ENCODE results near the gene GALE.
"Not testable (repeated sequence)": the region's sequence is repeated elsewhere in the genome, so short reads cannot be mapped to it uniquely, and the experiment has no call there.

The GALE gene

DNA sequence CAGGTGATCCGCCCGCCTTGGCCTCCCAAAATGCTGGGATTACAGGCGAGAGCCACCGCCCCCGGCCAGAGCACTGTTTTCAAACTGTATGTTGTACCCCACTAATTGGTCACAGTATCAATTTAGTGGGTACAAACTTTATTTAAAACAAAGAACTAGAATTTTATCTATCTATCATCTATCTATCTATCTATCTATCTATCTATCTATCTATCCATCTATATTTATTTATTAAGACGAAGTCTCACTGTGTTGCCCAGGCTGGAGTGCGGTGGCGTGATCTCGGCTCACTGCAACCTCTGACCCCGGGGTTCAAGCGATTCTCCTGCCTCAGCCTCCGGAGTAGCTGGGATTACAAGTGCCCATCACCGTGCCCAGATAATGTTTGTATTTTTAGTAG is 26.0 kb upstream of the GALE start:
- not testable (repeated sequence) for H3K36me3 ChIP-seq (ENCODE audit: control insufficient read depth in 1 of 2, insufficient read depth in 2 of 2, low read length in 2 of 2); H3K4me3 ChIP-seq (ENCODE audit: low read depth in 1 of 2, low read length in 2 of 2); H3K27ac ChIP-seq (ENCODE audit: low read length); H3K27me3 ChIP-seq (ENCODE audit: low read depth, low read length); H3K9me3 ChIP-seq (ENCODE audit: control insufficient read depth in 1 of 2, low read length in 2 of 2)
- peaks cover 0 to 12% of the 10 kb centered on the region in 2 donors for H3K4me1 ChIP-seq (ENCODE audit: control insufficient read depth in 1 of 2, insufficient read depth in 2 of 2, low read length in 2 of 2)

DNA sequence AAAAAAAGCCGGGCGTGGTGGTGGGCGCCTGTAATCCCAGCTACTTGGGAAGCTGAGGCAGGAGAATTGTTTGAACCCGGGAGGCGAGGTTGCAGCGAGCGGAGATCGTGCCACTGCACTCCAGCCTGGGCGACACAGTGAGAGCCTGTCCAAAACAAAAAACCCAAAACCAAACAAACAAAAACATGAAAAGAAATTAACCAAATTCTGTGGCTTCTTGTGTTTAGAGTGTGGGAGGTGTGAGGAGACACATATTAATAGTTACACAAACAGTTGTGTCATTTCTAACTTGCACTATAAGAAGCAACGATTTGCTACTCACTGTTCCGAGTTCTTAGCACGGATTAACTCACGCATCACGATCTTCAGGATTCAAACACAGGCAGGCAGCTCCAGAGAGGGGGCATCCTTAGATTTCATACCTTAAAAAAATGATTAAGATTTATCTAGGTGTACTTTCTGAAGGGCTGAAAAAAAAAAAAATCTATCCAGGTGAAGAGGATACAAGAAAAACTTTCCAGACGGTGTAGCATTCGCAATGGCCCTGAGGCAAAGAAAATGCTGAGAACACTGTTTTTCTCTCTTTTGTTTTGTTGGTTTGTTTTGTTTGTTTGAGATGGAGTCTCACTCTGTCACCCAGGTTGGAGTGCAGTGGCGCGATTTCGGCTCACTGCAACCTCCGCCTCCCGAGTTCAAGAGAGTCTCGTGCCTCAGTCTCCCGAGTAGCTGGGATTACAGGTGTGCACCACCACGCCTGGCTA is 25.4 kb upstream of the GALE start:
- Histone ChIP-seq H3K27me3 (ENCODE audit: low read depth, low read length) (no peaks in the 10 kb centered on the region), H3K27ac (ENCODE audit: low read length) (peak overlapping the region; percentile 97), H3K36me3 (ENCODE audit: control insufficient read depth in 1 of 2, insufficient read depth in 2 of 2, low read length in 2 of 2) (no peaks in the 10 kb centered on the region), H3K4me3 (ENCODE audit: low read depth in 1 of 2, low read length in 2 of 2) (peak overlapping the region; percentile 76 to 83), H3K4me1 (ENCODE audit: control insufficient read depth in 1 of 2, insufficient read depth in 2 of 2, low read length in 2 of 2) (peaks cover 0 to 12% of the 10 kb centered on the region in 2 donors), H3K9me3 (ENCODE audit: control insufficient read depth in 1 of 2, low read length in 2 of 2) (no peaks in the 10 kb centered on the region)

DNA sequence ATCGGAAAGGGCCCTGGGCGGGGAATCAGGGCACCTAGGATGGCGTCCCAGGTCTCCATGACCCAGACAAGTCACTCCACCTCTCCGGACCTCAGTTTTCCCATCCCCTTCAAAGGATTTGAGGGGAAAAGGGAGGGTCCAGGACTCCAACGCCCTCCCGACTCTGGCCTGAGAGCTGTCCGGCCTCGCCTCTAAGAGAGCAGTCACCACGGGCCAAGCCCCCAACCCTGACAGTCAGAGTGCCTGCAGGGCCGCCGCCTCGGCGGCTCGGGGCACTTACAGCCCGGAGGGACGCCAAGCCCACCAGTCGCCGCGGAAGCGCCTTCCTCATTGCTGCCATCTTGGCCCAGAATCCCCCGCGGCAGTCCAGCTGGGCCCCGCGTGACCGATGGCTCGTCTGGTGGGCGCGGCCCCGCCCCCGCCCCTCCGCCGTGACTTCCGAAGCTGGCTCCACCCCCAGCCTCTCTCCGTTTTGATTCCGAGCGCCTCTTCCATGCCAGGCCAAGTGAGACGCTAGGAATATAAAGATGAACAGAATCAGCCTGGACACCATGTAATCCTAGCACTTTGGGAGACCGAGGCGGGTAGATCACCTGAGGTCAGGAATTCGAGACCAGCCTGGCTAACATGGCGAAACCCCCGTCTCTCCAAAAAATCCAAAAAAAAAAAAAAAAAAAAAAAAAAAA is 24.7 kb upstream of the GALE start, which contains the start of gene HMGCL:
Gene HMGCL, minus strand, starts transcription at position 354 of the 686 bp plus-strand sequence. Its CDS starts 14 bp downstream, at position 340.
- Histone ChIP-seq H3K36me3 (ENCODE audit: control insufficient read depth in 1 of 2, insufficient read depth in 2 of 2, low read length in 2 of 2) (peaks cover 0 to 2% of the 10 kb centered on the region in 2 donors), H3K27ac (ENCODE audit: low read length) (peak within 1 kb of the TSS; percentile 97), H3K4me1 (ENCODE audit: control insufficient read depth in 1 of 2, insufficient read depth in 2 of 2, low read length in 2 of 2) (peaks cover 0 to 12% of the 10 kb centered on the region in 2 donors), H3K27me3 (ENCODE audit: low read depth, low read length) (no peaks in the 10 kb centered on the region), H3K4me3 (ENCODE audit: low read depth in 1 of 2, low read length in 2 of 2) (peak within 1 kb of the TSS; percentile 76 to 83), H3K9me3 (ENCODE audit: control insufficient read depth in 1 of 2, low read length in 2 of 2) (no peaks in the 10 kb centered on the region)

DNA sequence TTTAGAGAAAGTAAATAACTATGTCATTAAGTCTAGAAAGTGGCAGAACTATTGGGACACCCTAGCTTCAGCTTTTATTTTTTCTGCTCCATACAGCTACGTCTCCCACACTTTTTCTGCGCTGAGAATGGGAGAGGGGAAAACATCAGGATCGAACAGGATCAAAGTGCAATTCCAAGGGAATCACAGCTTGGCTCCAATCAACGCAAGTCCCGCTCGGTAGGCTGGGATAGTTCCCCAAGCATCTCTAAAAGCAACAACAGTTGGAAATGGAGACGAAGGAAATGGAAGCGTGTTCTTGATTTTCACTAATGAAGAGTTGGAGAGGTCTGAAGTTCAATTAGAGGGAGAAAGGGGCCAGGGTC is 24.1 kb upstream of the GALE start:
- H3K27me3 ChIP-seq (ENCODE audit: low read depth, low read length), result no peaks in the 10 kb centered on the region
- peaks cover 0 to 12% of the 10 kb centered on the region in 2 donors for H3K4me1 ChIP-seq (ENCODE audit: control insufficient read depth in 1 of 2, insufficient read depth in 2 of 2, low read length in 2 of 2)
- peaks cover 0 to 3% of the 10 kb centered on the region in 2 donors for H3K36me3 ChIP-seq (ENCODE audit: control insufficient read depth in 1 of 2, insufficient read depth in 2 of 2, low read length in 2 of 2)
- no peaks in the 10 kb centered on the region for H3K9me3 ChIP-seq (ENCODE audit: control insufficient read depth in 1 of 2, low read length in 2 of 2)
- H3K27ac ChIP-seq (ENCODE audit: low read length), result peak overlapping the region; percentile 97
- peak overlapping the region; percentile 76 to 83 for H3K4me3 ChIP-seq (ENCODE audit: low read depth in 1 of 2, low read length in 2 of 2)

DNA sequence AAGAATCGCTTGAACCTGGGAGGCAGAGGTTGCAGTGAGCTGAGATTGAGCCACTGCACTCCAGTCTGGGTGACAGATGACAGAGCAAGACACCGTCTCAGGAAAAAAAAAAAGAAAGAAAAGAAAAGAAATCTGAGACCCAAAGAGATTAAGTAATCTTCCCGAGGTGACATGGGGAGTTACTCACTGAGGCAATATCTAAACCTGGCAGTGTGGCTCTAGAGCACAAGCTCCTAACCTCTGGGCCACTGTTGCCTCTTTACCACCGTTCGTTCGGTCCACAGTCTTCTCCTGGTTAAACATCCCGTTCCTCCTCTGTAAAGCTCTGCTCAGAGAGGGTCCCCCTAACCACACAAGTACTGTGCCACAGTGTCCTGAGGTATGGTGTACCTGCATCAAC is 23.2 kb upstream of the GALE start:
- Histone ChIP-seq H3K27me3 (ENCODE audit: low read depth, low read length) (no peaks in the 10 kb centered on the region), H3K27ac (ENCODE audit: low read length) (no peak overlapping the region), H3K36me3 (ENCODE audit: control insufficient read depth in 1 of 2, insufficient read depth in 2 of 2, low read length in 2 of 2) (peaks cover 0 to 3% of the 10 kb centered on the region in 2 donors), H3K4me3 (ENCODE audit: low read depth in 1 of 2, low read length in 2 of 2) (no peak overlapping the region), H3K9me3 (ENCODE audit: control insufficient read depth in 1 of 2, low read length in 2 of 2) (no peaks in the 10 kb centered on the region), H3K4me1 (ENCODE audit: control insufficient read depth in 1 of 2, insufficient read depth in 2 of 2, low read length in 2 of 2) (peaks cover 0 to 12% of the 10 kb centered on the region in 2 donors)

DNA sequence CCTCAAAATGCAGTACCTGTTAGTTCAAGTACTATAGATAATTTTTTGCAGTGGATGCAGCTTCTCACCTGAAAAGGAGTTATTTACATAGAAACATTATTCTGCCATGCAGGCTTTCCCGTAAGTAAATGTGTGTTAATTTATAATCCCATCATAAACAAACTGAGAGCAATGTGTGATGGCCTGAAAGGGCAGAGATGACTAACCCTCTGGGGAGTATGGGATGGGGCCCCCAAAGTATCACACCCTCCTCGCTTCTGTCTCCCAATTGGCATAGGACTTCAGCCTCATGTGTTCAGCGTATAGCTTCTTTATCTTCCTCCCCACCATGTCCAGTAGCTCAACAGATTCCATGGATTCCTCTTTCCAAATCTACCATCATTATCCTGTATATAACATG is 17.1 kb upstream of the GALE start:
- no peak overlapping the region for H3K27ac ChIP-seq (ENCODE audit: low read length)
- peaks cover 19 to 51% of the 10 kb centered on the region in 2 donors for H3K36me3 ChIP-seq (ENCODE audit: control insufficient read depth in 1 of 2, insufficient read depth in 2 of 2, low read length in 2 of 2)
- H3K4me3 ChIP-seq (ENCODE audit: low read depth in 1 of 2, low read length in 2 of 2), result no peak overlapping the region
- H3K9me3 ChIP-seq (ENCODE audit: control insufficient read depth in 1 of 2, low read length in 2 of 2), result no peaks in the 10 kb centered on the region
- no peaks in the 10 kb centered on the region for H3K4me1 ChIP-seq (ENCODE audit: control insufficient read depth in 1 of 2, insufficient read depth in 2 of 2, low read length in 2 of 2)
- H3K27me3 ChIP-seq (ENCODE audit: low read depth, low read length), result no peaks in the 10 kb centered on the region

DNA sequence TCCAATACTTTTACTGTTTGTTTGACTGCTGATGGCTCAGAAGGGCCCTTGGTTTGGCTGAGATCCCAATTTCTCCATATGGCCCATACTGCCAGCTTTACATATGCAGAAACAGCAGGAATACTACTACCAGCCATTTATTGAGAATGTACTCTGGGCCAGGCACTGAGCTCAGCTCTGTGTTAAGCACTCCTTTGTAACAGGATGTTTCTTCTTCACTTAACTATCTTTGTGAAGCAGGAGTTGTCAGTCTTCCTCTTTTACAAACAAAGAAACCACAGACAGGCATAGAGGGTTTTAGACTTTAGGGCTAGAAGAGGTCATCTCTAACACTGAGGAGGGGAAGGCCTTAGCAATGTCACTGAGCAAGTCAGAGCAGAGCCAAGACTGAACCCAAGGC is 16.4 kb upstream of the GALE start:
- Histone ChIP-seq H3K9me3 (ENCODE audit: control insufficient read depth in 1 of 2, low read length in 2 of 2) (no peaks in the 10 kb centered on the region), H3K4me3 (ENCODE audit: low read depth in 1 of 2, low read length in 2 of 2) (no peak overlapping the region), H3K27ac (ENCODE audit: low read length) (no peak overlapping the region), H3K4me1 (ENCODE audit: control insufficient read depth in 1 of 2, insufficient read depth in 2 of 2, low read length in 2 of 2) (no peaks in the 10 kb centered on the region), H3K36me3 (ENCODE audit: control insufficient read depth in 1 of 2, insufficient read depth in 2 of 2, low read length in 2 of 2) (peaks cover 23 to 56% of the 10 kb centered on the region in 2 donors), H3K27me3 (ENCODE audit: low read depth, low read length) (no peaks in the 10 kb centered on the region)

DNA sequence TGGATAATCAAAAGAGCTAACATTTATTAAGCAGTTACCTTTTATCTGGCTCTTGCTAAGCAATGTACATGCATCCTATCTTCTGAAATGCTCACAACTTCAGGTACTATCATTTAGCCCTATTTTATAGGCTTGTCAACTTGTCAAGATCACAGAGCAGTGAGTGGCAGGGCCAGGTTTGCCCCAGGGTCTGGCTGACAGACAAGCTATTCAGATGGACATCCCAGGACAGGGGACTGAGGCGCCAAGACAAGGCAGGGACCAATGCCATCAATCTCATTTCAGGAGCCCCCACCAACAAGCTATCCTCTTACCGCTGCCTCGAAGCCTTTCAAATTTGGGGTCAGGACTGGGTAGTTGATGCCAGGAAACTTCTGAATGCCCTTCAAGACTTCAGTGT is 15.8 kb upstream of the GALE start:
- no peaks in the 10 kb centered on the region for H3K9me3 ChIP-seq (ENCODE audit: control insufficient read depth in 1 of 2, low read length in 2 of 2)
- H3K4me1 ChIP-seq (ENCODE audit: control insufficient read depth in 1 of 2, insufficient read depth in 2 of 2, low read length in 2 of 2), result no peaks in the 10 kb centered on the region
- no peak overlapping the region for H3K4me3 ChIP-seq (ENCODE audit: low read depth in 1 of 2, low read length in 2 of 2)
- no peaks in the 10 kb centered on the region for H3K27me3 ChIP-seq (ENCODE audit: low read depth, low read length)
- H3K27ac ChIP-seq (ENCODE audit: low read length), result no peak overlapping the region
- H3K36me3 ChIP-seq (ENCODE audit: control insufficient read depth in 1 of 2, insufficient read depth in 2 of 2, low read length in 2 of 2), result peaks cover 23 to 62% of the 10 kb centered on the region in 2 donors

DNA sequence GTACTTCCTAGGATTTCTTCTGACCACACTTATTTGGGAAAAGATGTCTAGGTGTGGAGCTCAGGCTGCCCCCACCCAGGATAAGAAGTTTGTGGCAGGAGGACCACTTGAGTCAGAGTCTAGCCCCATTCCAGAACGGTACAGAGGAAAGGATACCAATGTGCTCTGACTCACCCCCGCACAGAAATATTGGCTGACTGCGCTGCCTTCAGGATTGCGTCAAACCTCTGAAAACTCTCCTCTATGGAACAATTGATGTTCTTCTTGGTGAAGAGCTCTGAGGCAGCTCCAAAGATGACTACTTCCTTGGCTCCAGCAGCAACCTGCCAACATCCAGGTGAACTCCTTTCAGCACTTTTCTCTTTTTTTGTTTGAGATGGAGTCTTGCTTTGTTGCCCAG is 13.5 kb upstream of the GALE start:
- Histone ChIP-seq H3K4me1 (ENCODE audit: control insufficient read depth in 1 of 2, insufficient read depth in 2 of 2, low read length in 2 of 2) (peaks cover 0 to 10% of the 10 kb centered on the region in 2 donors), H3K27me3 (ENCODE audit: low read depth, low read length) (no peaks in the 10 kb centered on the region), H3K36me3 (ENCODE audit: control insufficient read depth in 1 of 2, insufficient read depth in 2 of 2, low read length in 2 of 2) (peaks cover 23 to 62% of the 10 kb centered on the region in 2 donors), H3K27ac (ENCODE audit: low read length) (no peak overlapping the region), H3K4me3 (ENCODE audit: low read depth in 1 of 2, low read length in 2 of 2) (no peak overlapping the region), H3K9me3 (ENCODE audit: control insufficient read depth in 1 of 2, low read length in 2 of 2) (no peaks in the 10 kb centered on the region)

DNA sequence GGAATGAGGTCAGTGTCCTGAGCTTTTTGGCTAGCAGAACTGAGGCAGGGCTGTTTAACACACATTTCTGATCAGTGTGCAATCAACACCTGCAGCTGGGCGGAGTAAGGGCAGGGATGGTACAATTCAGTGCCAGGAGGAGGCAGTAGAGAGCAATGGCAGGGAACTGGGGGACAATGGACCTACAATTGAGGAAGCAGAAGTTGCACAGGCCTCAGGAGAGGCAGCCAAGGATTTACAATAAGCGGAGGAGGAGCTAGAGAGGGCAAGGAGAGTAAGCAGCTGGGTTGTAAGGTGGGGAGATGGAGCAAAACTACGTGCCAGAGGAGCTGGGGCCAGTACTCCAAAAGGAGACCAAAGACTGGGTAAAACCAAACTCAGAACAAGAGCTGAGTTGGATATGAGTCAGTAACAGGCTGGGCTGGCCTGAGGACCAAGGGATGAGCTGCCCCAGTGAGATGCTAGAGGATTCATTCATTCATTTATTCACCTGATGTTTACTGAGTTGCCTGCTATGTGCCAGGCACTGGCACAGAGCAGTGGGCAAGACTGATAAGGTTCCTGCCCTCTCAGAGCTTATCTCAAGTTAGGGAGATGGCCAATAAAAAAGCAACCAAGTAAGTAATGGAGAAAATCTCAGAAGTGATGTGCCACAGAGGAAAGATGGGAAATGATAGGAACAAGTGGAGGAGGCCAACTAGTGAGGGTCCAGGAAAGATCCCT is 10.4 kb upstream of the GALE start:
- H3K27ac ChIP-seq (ENCODE audit: low read length), result peak overlapping the region; percentile 60
- H3K4me1 ChIP-seq (ENCODE audit: control insufficient read depth in 1 of 2, insufficient read depth in 2 of 2, low read length in 2 of 2), result peaks cover 0 to 10% of the 10 kb centered on the region in 2 donors
- H3K9me3 ChIP-seq (ENCODE audit: control insufficient read depth in 1 of 2, low read length in 2 of 2), result no peaks in the 10 kb centered on the region
- no peaks in the 10 kb centered on the region for H3K27me3 ChIP-seq (ENCODE audit: low read depth, low read length)
- H3K36me3 ChIP-seq (ENCODE audit: control insufficient read depth in 1 of 2, insufficient read depth in 2 of 2, low read length in 2 of 2), result peaks cover 31 to 54% of the 10 kb centered on the region in 2 donors
- no peak overlapping the region for H3K4me3 ChIP-seq (ENCODE audit: low read depth in 1 of 2, low read length in 2 of 2)

DNA sequence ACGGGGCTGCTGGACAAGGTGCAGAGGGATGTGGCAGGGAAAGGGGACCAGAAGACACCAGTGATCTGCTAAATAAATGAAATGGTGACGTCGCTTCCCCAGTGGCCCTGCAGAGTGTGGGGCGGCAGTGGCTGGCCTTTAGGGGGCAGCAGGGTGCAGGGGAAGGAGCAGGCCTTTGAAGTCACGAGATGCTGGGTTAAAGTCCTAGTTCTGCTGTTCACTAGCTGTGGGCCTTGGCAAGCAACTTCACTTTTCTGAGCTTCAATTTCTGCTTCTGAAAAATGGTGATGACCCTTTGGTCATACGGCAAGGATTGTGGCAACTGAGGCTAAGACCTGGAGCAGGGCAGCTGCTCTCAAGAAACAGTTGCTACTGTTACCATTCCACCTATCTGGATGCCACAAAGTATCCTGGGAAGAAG is 9.2 kb upstream of the GALE start:
- Histone ChIP-seq H3K9me3 (ENCODE audit: control insufficient read depth in 1 of 2, low read length in 2 of 2) (no peaks in the 10 kb centered on the region), H3K27ac (ENCODE audit: low read length) (peak overlapping the region; percentile 60), H3K27me3 (ENCODE audit: low read depth, low read length) (no peaks in the 10 kb centered on the region), H3K4me3 (ENCODE audit: low read depth in 1 of 2, low read length in 2 of 2) (no peak overlapping the region), H3K4me1 (ENCODE audit: control insufficient read depth in 1 of 2, insufficient read depth in 2 of 2, low read length in 2 of 2) (peaks cover 0 to 10% of the 10 kb centered on the region in 2 donors), H3K36me3 (ENCODE audit: control insufficient read depth in 1 of 2, insufficient read depth in 2 of 2, low read length in 2 of 2) (peaks cover 30 to 47% of the 10 kb centered on the region in 2 donors)
